MM.1S (cell line): ENCODE measurements around the gene DHDH.

Source experiments
- DNase-seq: peaks from one replicate; pipeline ENCODE4 v3.0.0-alpha.2; 2015
- H2AFZ ChIP-seq: fragments of 300-600 bp; sonication (generic); 2 replicates; pipeline ENCODE4 v1.6.0; 2016; ENCODE audit warnings: antibody characterized with exemption, low read length
- H3F3A ChIP-seq: fragments of 300-600 bp; sonication (generic); 2 replicates; pipeline ENCODE4 v1.6.1; 2016; ENCODE audit warnings: mild to moderate bottlenecking, antibody characterized with exemption, low read length, moderate library complexity, mixed read lengths; ENCODE audit not compliant: insufficient read depth
- H3K27ac ChIP-seq: fragments of 300-600 bp; sonication (generic); 2 replicates; pipeline ENCODE4 v1.5.1; 2016; ENCODE audit warnings: mild to moderate bottlenecking, low read length
- H3K27me3 ChIP-seq: fragments of 300-600 bp; sonication (generic); replicated peaks from 2 replicates; pipeline ENCODE4 v1.6.0; 2016; ENCODE audit warnings: low read length; ENCODE audit not compliant: insufficient read depth
- H3K36me3 ChIP-seq: fragments of 300-600 bp; sonication (generic); replicated peaks from 2 replicates; pipeline ENCODE4 v1.6.1; 2016; ENCODE audit warnings: mild to moderate bottlenecking, low read length, mixed read lengths; ENCODE audit not compliant: insufficient read depth
- H3K4me1 ChIP-seq: fragments of 300-600 bp; sonication (generic); 2 replicates; pipeline ENCODE4 v1.6.1; 2016; ENCODE audit warnings: low read length, mixed read lengths
- H3K4me2 ChIP-seq: fragments of 300-600 bp; sonication (generic); 2 replicates; pipeline ENCODE4 v1.6.0; 2016; ENCODE audit warnings: low read depth, low read length
- H3K4me3 ChIP-seq: fragments of 300-600 bp; sonication (generic); 2 replicates; pipeline ENCODE4 v1.5.1; 2016; ENCODE audit warnings: low read length, mixed read lengths
- H3K79me2 ChIP-seq: fragments of 300-600 bp; sonication (generic); 2 replicates; pipeline ENCODE4 v1.6.1; 2016; ENCODE audit warnings: mixed run types, low read length, mixed read lengths
- H3K9ac ChIP-seq: fragments of 300-600 bp; sonication (generic); 2 replicates; pipeline ENCODE4 v1.6.1; 2016; ENCODE audit warnings: low read length, mixed read lengths
- H3K9me2 ChIP-seq: fragments of 300-600 bp; sonication (generic); replicated peaks from 2 replicates; pipeline ENCODE4 v1.6.1; 2016; ENCODE audit warnings: mild to moderate bottlenecking, low read length, mixed read lengths; ENCODE audit not compliant: insufficient read depth
- H3K9me3 ChIP-seq: fragments of 300-600 bp; sonication (generic); replicated peaks from 2 replicates; pipeline ENCODE4 v1.6.1; 2016; ENCODE audit warnings: mild to moderate bottlenecking, low read length, mixed read lengths; ENCODE audit not compliant: insufficient read depth
- H4K20me1 ChIP-seq: fragments of 300-600 bp; sonication (generic); 2 replicates; pipeline ENCODE4 v1.6.1; 2016; ENCODE audit warnings: mild to moderate bottlenecking, low read length, moderate library complexity, mixed read lengths; ENCODE audit not compliant: insufficient read depth
- CTCF ChIP-seq: fragments of 300-600 bp; sonication (generic); IDR thresholded peaks from 2 replicates; pipeline ENCODE4 v1.5.1; 2016; ENCODE audit warnings: antibody characterized with exemption, low read length, mixed read lengths
- EZH2 ChIP-seq: fragments of 300-600 bp; sonication (generic); optimal IDR thresholded peaks from 2 replicates; pipeline ENCODE3; 2017; ENCODE audit warnings: low read depth, mild to moderate bottlenecking, antibody characterized with exemption, low read length, mixed read lengths
- EZH2phosphoT487 ChIP-seq: fragments of 300-600 bp; sonication (generic); IDR thresholded peaks from 2 replicates; pipeline ENCODE4 v1.6.1; 2018; ENCODE audit warnings: antibody characterized with exemption, low read length

DHDH gene

GRCh38 chr19:48950159-48950558, 16.7 kb downstream of the DHDH start:
- Histone ChIP-seq H3K36me3 (no peaks in the 10 kb centered on the region), H3K4me1 (no peaks in the 10 kb centered on the region), H3K9ac (no peak overlapping the region), H3K4me3 (no peak overlapping the region), H4K20me1 (no peaks in the 10 kb centered on the region), H3K9me3 (no peaks in the 10 kb centered on the region), H3F3A (no peaks in the 10 kb centered on the region), H3K79me2 (peaks cover 4% of the 10 kb centered on the region), H3K9me2 (no peaks in the 10 kb centered on the region), H3K27ac (no peak overlapping the region), H3K4me2 (no peak overlapping the region), H2AFZ (no peak overlapping the region), H3K27me3 (no peaks in the 10 kb centered on the region)
- TF ChIP-seq EZH2 (no peak), CTCF (no peak)
- no peak for DNase-seq

GRCh38 chr19:48950830-48951519, 17.5 kb downstream of the DHDH start:
- no peak for TF ChIP-seq CTCF
- TF ChIP-seq EZH2: no peak
- TF ChIP-seq EZH2phosphoT487: no peak
- no peak overlapping the region for H2AFZ ChIP-seq
- H4K20me1 ChIP-seq: no peaks in the 10 kb centered on the region
- H3K9me2 ChIP-seq: no peaks in the 10 kb centered on the region
- no peaks in the 10 kb centered on the region for H3K36me3 ChIP-seq
- H3K4me3 ChIP-seq: no peak overlapping the region
- H3F3A ChIP-seq: no peaks in the 10 kb centered on the region
- H3K4me2 ChIP-seq: no peak overlapping the region
- H3K4me1 ChIP-seq: no peaks in the 10 kb centered on the region
- no peak overlapping the region for H3K9ac ChIP-seq
- H3K79me2 ChIP-seq: peaks cover 13% of the 10 kb centered on the region
- H3K27me3 ChIP-seq: no peaks in the 10 kb centered on the region
- DNase-seq: no peak
- no peaks in the 10 kb centered on the region for H3K9me3 ChIP-seq
- no peak overlapping the region for H3K27ac ChIP-seq

GRCh38 chr19:48953141-48953540, 19.6 kb downstream of the DHDH start:
- no peaks in the 10 kb centered on the region for H3K27me3 ChIP-seq
- H3K9me3 ChIP-seq: no peaks in the 10 kb centered on the region
- H3K79me2 ChIP-seq: peaks cover 17% of the 10 kb centered on the region
- no peak overlapping the region for H3K4me2 ChIP-seq
- H3F3A ChIP-seq: no peaks in the 10 kb centered on the region
- no peak overlapping the region for H3K27ac ChIP-seq
- H3K4me3 ChIP-seq: no peak overlapping the region
- H3K9me2 ChIP-seq: no peaks in the 10 kb centered on the region
- no peak overlapping the region for H3K9ac ChIP-seq
- DNase-seq: no peak
- H4K20me1 ChIP-seq: no peaks in the 10 kb centered on the region
- H2AFZ ChIP-seq: no peak overlapping the region
- no peaks in the 10 kb centered on the region for H3K36me3 ChIP-seq
- no peaks in the 10 kb centered on the region for H3K4me1 ChIP-seq
- no peak for TF ChIP-seq CTCF
- no peak for TF ChIP-seq EZH2
- TF ChIP-seq EZH2phosphoT487: no peak
